GM23338 (cell line): ENCODE results near the gene IKBKG.
"Not testable (repeated sequence)": the region's sequence is repeated elsewhere in the genome, so short reads cannot be mapped to it uniquely, and the experiment has no call there.

ENCODE experiments used
- CREB1 ChIP-seq: fragments of 250-450 bp; sonication (Bioruptor Pico); IDR thresholded peaks from 2 replicates; pipeline ENCODE4 v1.5.0; 2020; ENCODE audit warnings: low read depth, mild to moderate bottlenecking, moderate library complexity
- CTCF ChIP-seq, 2 experiments: fragments of 200-600 bp in 1 of 2; sonication (generic) in 1 of 2; conservative IDR thresholded peaks; 2 replicates each; pipeline versions ENCODE4 v1.5.1 to v1.6.1; 2016 to 2017; ENCODE audit warnings: antibody characterized with exemption in 2 of 2, low read depth in 2 of 2, mild to moderate bottlenecking in 2 of 2, moderate library complexity in 1 of 2
- EZH2 ChIP-seq: fragments of 200-600 bp; sonication (generic); IDR thresholded peaks from one replicate; pipeline ENCODE4 v1.8.0; 2017; ENCODE audit warnings: antibody characterized with exemption, mild to moderate bottlenecking, low read depth; ENCODE audit not compliant: unreplicated experiment
- EZH2phosphoT487 ChIP-seq: fragments of 200-600 bp; sonication (generic); IDR thresholded peaks from one replicate; pipeline ENCODE4 v1.8.1; 2018; ENCODE audit warnings: antibody characterized with exemption; ENCODE audit not compliant: unreplicated experiment
- JUNB ChIP-seq: IDR thresholded peaks from one replicate; pipeline ENCODE4 v1.6.1; 2016; ENCODE audit warnings: antibody characterized with exemption; ENCODE audit not compliant: unreplicated experiment
- POLR2AphosphoS5 ChIP-seq: IDR thresholded peaks from 2 replicates; pipeline ENCODE4 v1.6.1; 2016; ENCODE audit warnings: antibody characterized with exemption, low read depth
- REST ChIP-seq: IDR thresholded peaks from one replicate; pipeline ENCODE4 v1.6.1; 2018; ENCODE audit warnings: antibody characterized with exemption; ENCODE audit not compliant: unreplicated experiment
- ZNF331 ChIP-seq: fragments of 250-450 bp; sonication (Bioruptor Pico); IDR thresholded peaks from 2 replicates; pipeline ENCODE4 v1.5.0; 2020; ENCODE audit warnings: low read depth, mild to moderate bottlenecking, moderate library complexity

GRCh38 chrX:154608823-154609222 lies 61.4 kb downstream of the IKBKG start:
- not testable (repeated sequence) for TF ChIP-seq EZH2; CTCF (conservative IDR thresholded peaks at IDR 0.05; ENCODE audit: low read depth in 2 of 2); POLR2AphosphoS5; REST; EZH2phosphoT487; CREB1 (CRISPR knock-in tag); ZNF331 (CRISPR knock-in tag); JUNB
